Measurements from ENCODE around the gene PSEN1.

PSEN1 gene

DNA sequence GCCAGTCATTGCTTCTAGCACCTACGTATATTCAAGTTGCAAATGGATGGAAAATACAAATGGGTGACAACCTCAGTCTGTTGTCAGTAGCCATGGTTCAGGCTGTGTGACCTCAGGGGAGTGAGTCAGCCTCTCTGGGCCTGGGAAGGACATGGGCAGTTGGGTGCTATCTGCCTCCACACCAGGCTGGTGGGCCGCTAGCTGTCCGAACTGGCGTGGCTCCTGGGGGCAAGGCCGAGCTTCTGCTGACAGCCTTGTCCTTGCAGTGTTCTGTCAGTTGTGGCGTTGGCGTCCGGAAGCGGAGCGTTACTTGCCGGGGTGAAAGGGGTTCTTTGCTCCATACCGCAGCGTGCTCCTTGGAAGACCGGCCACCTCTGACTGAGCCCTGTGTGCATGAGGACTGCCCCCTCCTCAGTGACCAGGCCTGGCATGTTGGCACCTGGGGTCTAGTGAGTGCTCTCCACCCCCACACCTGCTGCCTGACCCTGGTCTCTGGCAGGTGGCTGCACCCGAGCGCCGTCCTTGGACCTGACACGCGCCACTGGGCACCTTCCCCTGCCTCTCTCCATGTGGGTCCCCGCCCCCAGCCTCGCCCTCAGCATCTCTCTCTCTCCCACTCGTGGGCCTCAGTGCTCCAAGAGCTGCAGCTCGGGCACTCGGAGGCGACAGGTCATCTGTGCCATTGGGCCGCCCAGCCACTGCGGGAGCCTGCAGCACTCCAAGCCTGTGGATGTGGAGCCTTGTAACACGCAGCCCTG lies 118.1 kb downstream of the PSEN1 start:
- DNase-seq (ENCODE audit: low spot score) = no peak

DNA sequence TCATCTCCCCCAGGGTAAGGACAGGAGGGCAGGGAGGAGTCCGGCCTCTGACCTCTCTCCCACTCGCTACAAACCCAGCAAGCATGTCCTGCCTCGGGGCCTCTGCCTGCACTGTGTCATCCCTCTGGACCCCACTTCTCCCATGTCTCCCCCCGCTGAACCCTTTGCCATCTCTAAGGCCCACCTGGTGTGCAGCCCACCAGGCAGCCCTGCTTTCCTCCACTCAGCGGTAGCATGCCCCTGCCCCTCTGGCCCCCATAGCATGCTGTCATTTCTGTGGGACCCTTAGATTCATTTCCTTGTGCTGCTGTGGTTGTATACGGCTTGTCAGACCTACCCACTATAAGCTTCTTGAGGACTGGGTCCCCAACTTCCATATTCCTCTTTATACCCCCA lies 118.7 kb downstream of the PSEN1 start:
- DNase-seq (ENCODE audit: low spot score) = no peak

DNA sequence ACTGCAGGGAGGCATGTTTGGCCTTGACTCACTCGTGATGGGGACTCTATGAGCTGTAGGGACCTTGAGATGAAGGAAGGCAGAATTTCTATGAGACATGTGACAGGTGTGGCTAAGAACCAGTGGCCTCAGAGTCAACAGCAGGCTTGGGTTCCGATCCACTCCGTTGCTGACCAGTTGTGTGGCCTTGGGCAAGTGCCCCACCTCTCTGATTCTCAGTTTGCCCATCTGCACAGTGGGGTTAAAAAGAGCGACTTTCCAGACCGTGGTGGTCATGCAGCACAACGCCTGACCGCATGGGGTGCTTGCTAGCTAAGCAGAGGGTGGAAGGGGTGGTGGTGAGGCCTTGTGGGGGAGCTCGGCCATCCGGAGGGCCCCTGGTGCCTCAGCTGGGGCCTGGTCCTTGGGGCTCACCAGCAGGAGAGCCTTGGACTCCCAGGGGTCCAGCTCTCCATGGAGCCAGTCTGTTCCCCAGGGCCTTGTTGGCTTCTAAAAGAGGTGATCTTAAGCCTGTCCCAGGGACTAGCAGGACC lies 119.5 kb downstream of the PSEN1 start:
- no peak for DNase-seq (ENCODE audit: low spot score)

DNA sequence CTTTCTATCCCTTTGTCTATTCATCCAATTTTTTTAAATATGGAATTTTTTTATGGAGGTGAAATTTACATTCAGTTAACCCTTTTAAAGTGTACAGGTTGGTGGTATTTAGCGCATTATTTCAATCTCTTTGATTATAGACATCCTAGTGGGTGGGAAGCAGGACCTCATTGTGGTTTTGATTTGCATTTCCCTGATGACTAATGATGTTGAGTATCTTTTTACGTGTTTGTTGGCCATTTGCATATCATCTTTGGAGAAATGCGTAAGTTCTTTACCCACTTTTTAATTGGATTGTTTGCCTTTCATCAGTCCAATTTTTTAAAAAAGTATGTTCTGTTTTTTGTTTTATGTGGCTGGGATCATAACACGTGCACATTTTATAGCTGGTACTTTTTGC lies 121.8 kb downstream of the PSEN1 start:
- DNase-seq (ENCODE audit: low spot score) = no peak

DNA sequence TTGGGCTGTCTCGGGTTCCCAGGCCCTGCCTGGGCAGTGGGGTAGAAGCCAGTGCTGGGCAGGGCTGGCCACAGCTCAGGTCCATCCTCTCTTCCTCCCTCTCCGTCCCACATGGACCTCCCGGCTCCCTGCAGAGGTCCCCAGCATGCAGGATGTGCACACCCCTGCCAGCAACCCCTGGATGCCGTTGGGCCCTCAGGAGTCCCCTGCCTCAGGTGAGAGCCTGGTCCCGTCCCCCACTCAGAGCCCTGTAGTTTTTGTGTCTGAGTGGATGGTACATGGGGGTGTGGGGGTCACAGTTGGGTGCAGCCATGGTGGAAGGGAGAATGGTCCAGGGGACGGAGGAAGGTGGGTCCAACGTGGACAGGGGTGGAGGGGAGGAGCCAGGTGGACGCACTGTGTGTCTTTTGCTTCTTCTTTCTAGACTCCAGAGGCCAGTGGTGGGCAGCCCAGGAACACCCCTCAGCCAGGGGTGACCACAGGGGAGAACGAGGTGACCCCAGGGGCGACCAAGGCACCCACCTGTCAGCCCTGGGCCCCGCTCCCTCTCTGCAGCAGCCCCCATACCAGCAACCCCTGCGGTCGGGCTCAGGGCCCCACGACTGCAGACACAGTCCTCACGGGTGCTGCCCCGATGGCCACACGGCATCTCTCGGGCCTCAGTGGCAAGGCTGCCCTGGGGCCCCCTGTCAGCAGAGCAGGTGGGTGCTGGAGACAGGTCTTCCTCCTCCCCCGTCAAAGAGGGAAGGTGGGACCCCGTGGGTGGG lies 122.7 kb downstream of the PSEN1 start:
- no peak for DNase-seq (ENCODE audit: low spot score)

DNA sequence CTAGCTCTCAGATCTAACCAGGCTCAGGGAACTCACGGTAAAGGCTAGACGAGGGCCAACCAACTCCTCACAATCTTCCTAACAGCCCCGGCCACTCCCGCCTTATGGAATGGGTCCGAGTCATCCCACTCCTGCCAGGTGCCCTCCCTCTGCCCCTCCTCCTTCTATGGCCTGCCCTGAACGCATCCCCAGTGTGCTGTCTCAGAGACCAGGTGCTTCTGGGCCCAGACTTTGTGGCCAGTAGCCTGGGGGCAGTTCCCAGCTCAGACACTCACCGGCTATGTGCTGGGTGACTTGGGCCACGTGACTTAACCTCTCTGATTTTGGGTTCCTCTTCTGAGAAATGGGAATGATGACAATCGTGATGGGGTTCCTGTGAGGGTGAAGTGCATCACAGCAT lies 123.5 kb downstream of the PSEN1 start:
- no peak for DNase-seq (ENCODE audit: low spot score)

DNA sequence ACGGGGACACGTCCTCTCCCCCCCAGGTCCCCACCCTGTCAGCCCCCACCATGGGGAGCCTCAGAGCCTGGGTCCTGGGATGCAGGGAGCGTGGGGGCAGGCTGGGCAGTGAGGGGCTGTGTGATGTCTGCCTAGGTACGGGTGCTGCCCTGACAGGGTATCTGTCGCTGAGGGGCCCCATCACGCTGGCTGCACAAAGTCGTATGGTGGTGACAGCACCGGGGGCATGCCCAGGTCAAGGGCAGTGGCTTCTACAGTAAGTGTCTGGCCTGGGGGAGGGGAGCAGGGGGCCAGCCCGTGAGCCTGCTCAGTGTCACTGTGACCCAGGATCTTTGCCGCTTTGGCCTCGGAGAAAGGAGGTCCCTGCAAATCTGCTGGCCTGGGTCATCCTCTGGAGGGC lies 124.3 kb downstream of the PSEN1 start:
- no peak for DNase-seq (ENCODE audit: low spot score)

DNA sequence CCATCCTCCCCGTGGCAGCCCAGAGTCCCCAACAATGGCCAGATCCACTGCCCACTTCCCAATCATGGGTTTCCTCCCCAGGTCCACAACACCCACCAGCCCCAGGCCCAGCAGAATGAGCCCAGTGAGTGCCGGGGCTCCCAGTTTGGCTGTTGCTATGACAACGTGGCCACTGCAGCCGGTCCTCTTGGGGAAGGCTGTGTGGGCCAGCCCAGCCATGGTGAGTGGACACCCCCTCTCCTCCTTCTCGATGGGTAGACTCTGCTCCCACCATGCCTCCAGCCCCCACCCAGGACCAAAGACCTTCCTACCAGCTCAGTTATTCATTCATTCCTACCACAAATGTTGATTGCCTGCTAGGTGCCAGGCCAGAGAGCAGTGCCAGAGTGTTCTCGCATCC lies 124.8 kb downstream of the PSEN1 start:
- DNase-seq (ENCODE audit: low spot score) = no peak

DNA sequence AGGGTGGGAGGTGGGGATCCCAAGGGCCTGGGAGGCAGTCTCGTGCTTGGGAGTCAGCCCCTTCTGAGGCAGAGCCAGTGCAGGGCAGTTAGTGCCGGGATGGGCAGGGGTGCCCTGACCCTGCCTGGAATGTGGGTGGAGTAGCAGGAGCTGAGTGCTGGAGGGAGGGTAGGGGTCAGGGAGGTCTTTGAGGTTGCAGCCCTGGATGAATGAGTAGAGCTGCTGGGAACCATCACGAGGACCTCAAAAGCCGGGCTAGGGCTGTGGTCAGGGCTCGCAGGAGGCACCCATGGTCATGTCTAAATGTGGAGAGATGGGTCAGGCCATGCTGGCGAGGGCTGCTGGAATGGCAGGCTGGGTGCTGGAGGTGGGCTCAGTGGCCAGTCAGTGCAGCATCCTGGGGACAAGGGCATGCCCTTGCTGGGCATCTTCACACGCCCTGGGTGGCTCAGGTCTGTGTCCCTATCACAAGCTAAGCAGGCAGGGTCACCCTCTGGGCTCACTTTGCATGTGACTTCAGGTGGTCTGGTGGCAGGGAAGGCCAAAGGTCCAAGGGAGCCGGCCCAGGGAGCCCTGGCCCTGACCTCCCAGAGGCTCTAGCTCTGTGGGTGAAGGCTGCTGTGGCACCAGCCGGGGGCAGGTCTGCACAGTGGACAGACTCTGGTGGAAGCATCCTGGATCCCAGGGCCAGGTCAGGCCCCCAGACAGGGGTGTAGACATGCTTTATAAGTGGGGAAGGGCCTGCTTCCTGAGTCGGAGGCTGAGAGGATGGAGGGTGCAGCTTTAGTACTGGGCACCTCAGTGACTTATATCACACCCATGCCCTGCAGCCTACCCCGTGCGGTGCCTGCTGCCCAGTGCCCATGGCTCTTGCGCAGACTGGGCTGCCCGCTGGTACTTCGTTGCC lies 125.5 kb downstream of the PSEN1 start:
- no peak for DNase-seq (ENCODE audit: low spot score)

DNA sequence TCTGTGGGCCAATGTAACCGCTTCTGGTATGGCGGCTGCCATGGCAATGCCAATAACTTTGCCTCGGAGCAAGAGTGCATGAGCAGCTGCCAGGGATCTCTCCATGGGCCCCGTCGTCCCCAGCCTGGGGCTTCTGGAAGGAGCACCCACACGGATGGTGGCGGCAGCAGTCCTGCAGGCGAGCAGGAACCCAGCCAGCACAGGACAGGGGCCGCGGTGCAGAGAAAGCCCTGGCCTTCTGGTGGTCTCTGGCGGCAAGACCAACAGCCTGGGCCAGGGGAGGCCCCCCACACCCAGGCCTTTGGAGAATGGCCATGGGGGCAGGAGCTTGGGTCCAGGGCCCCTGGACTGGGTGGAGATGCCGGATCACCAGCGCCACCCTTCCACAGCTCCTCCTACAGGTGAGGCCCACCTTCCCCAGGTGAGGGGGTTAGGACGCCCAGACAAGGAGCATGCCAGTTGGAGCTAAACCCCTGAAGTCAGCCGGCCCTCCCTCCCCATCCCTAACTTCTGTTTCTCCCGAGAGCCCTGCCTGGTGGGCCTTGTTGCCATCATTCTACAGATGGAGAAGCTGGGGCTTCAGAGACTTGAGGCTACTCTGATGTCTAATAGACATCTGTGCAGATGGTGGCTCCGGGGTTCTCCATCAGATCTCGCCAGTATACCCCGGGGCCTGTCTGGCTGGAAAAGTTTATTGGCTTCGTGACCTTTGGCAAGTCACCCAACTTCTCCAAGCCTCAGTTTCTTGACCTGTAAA lies 126.3 kb downstream of the PSEN1 start:
- no peak for DNase-seq (ENCODE audit: low spot score)

DNA sequence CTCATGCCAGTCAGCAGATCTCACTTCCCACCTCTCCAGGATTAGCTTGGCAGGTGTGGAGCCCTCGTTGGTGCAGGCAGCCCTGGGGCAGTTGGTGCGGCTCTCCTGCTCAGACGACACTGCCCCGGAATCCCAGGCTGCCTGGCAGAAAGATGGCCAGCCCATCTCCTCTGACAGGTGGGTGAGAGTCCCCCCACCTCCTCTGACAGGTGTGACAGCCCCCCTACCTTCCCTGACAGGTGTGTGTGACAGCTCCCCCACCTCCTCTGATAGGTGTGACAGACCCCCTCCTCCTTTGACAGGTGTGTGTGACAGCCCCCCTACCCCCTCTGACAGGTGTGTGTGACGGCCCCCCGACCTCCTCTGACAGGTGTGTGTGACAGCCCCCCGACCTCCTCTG lies 127.3 kb downstream of the PSEN1 start:
- DNase-seq (ENCODE audit: low spot score) = no peak

DNA sequence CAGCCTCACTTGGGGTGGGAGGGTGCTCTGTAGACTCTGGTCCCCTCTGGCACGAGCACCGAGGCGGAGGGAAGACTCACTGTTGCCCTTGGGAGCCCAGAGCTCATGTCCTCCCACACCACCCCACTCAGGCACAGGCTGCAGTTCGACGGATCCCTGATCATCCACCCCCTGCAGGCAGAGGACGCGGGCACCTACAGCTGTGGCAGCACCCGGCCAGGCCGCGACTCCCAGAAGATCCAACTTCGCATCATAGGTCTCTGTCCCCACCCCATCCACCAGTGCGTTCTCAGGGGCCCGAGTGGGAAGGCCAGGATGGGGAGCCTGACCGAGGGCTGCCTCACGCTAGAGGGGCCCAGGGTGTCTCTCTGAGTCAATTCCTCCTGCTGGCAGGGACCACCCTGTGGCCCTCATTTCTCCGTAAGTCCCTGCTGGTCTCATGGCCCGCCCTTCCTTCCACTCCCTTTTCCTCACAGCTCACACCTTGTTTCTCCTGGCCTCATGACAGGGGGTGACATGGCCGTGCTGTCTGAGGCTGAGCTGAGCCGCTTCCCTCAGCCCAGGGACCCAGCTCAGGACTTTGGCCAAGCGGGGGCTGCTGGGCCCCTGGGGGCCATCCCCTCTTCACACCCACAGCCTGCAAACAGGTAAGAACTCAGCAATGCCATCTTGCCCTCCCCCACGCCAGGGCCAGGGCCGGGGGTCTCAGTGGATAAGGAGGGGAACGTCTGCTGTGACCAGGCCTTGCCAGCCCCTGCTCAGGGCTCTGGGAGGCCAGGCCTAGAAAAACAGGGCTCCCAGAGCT lies 128.0 kb downstream of the PSEN1 start:
- no peak for DNase-seq (ENCODE audit: low spot score)

DNA sequence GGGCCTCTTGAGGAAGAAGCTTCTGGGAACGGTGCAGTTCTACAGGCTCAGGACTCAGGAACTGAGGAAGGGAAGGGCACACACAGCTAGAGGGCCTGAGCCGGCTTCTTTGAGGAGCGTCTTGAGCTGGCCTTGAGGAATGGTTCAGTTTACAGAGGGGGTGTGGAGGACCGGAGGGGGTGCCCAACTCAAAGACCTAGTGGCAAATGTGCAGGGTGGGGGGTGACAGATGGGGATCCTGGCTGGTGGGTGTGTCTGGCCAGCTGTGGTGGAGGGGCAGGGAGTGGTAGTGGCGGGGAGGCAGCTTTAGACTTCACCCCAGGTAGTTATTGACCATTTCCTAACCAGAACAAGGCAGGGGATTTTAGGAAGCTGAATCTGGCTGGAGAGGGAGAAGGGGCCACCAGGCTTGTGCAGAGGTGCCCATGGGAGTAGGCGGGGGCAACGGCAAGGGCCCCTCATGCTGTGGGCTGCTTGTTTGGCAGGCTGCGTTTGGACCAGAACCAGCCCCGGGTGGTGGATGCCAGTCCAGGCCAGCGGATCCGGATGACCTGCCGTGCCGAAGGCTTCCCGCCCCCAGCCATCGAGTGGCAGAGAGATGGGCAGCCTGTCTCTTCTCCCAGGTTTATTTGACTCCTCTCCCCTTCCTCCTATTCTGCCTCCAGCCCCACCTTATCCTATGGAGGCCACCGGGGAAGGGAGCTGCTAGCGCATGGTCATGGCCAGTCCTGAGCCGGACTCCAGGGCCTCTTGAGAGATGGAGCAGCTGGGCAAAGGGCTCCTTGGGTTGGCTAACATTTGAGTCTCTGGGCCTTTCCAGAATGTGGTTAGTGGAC lies 128.8 kb downstream of the PSEN1 start:
- no peak for DNase-seq (ENCODE audit: low spot score)

DNA sequence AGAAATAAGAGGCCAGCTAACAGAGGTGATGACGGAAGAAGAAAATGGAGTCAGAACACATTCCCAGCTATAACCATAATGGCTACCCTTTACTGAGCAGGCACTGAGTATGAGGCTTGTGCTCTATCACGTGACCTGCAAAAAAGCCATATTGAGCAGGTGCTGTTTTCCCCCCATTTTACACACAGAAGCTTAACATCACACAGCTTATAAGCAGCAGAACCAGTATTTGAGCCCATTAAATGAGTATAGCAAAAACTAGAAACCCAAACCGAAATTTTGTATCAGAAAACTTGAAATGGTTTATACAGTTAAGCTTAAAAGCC lies 129.4 kb downstream of the PSEN1 start:
- no peak for DNase-seq (ENCODE audit: low spot score)

DNA sequence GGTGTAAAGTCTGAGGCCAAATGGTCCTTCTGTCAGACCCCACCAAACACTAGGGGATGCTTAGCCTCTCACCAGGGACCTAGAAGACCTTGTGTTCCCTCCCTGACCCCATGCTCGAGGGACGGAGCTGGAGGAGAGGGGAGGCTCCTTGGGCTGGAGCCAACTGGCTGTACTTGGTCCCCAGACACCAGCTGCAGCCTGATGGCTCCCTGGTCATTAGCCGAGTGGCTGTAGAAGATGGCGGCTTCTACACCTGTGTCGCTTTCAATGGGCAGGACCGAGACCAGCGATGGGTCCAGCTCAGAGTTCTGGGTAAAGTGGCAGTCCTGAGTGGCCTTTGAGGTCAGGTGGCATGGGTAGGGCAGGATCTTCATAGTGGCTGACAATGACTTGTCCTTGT lies 130.0 kb downstream of the PSEN1 start:
- no peak for DNase-seq (ENCODE audit: low spot score)

DNA sequence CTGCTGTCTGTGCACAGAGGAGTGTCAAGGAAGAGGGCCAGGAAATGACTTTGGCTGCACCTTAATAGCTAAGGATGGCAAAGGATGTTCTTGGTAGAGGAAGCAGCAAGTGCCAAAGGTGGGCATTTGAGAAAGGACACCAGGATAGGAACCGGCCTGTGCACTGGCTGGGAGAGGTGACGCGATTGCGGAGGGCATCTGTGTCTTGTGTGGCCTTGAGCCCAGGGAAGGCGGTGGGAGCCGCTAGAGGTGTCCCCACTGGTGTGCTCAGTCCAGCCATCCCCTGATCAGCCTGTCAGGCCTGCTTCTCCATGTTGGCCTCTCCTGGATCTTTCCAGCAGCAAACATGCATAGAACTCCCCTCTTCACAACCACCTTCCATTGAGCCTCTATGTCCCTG lies 131.2 kb downstream of the PSEN1 start:
- DNase-seq (ENCODE audit: low spot score) = no peak

DNA sequence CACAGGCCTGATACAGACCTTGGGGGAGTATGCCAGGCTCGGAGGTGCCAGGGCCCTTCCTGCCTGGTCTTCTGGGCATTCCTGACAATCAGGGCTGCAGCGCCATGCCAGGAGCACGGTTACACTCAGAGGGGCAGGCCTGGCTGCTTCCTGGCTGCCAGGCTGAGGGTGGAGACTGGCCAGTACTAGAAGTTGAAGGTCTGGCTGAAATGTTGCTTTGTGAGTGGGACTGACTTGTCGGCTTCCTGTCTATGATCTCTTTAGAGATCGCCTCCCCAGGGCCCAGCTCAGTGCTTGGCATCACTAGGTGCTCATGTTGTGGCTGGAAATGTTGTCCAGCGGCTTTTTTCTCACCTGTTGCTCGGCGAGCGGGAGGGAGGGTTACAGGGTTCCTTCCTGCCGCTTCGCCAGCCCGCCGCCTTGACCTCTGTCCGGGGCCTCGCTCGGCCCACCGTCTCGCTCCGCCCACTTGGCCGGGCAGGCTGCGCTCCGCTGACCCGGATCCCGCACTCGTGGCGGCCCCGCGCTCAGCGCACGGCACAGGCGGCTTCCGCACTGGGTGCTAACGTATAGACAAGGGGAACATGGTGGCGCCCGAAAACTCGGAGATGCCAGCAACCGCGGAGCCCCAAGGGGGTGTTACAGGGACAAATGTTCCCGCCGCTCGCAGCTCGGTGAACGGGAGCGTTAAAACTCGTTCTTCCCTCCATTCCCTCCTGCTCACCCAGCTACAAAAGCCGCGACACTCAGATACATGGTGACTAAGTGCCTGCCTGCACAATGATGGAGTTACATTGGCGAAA lies 133.6 kb downstream of the PSEN1 start:
- DNase-seq (ENCODE audit: low spot score) = no peak

DNA sequence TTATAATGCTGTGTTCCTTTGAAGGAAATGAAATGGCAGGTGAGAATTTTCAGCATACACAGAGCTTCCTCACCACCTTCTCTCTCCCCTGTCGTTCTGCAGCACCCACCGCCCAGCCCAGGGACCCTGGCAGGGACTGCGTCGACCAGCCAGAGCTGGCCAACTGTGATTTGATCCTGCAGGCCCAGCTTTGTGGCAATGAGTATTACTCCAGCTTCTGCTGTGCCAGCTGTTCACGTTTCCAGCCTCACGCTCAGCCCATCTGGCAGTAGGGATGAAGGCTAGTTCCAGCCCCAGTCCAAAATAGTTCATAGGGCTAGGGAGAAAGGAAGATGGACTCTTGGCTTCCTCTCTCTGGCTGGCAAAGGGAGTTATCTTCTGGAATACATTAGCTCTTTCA lies 136.1 kb downstream of the PSEN1 start:
- DNase-seq (ENCODE audit: low spot score) = no peak

Measured in CD4-positive, alpha-beta T cell treated with Interleukin-6 at 100 ng/mL for 8 hours (primary cell).